SU-DHL-6 (cell line): Measurements from ENCODE around the gene AQP2.

Experiments
- H2AFZ ChIP-seq: fragments of 200-600 bp; sonication (generic); 2 replicates; pipeline ENCODE4 v1.6.1; 2014; ENCODE audit warnings: low read depth, mild to moderate bottlenecking, moderate library complexity, mixed read lengths, antibody characterized with exemption, low read length; ENCODE audit not compliant: severe bottlenecking
- H3F3A ChIP-seq: fragments of 200-600 bp; shearing (Covaris generic); 2 replicates; pipeline ENCODE4 v1.6.0; 2016; ENCODE audit warnings: antibody characterized with exemption, mild to moderate bottlenecking; ENCODE audit not compliant: insufficient read depth
- H3K27ac ChIP-seq: fragments of 200-600 bp; sonication (generic); 2 replicates; pipeline ENCODE4 v1.5.1; 2016; ENCODE audit warnings: low read depth, mild to moderate bottlenecking, low read length, moderate library complexity, mixed read lengths
- H3K27me3 ChIP-seq: fragments of 200-600 bp; sonication (generic), shearing (Covaris generic); 2 replicates; pipeline ENCODE4 v1.6.0; 2014; ENCODE audit warnings: mild to moderate bottlenecking, low read length
- H3K36me3 ChIP-seq: fragments of 200-600 bp; sonication (generic); 2 replicates; pipeline ENCODE4 v1.6.1; 2014; ENCODE audit warnings: mild to moderate bottlenecking, low read length, mixed read lengths
- H3K4me2 ChIP-seq: fragments of 300-600, 200-600 bp; shearing (Covaris generic), sonication (generic); 2 replicates; pipeline ENCODE4 v1.6.0; 2014; ENCODE audit warnings: low read length, low read depth, mild to moderate bottlenecking; ENCODE audit not compliant: poor library complexity, severe bottlenecking
- H3K4me3 ChIP-seq: fragments of 200-600 bp; sonication (generic); 2 replicates; pipeline ENCODE4 v1.5.1; 2014; ENCODE audit warnings: antibody characterized with exemption, low read length, mild to moderate bottlenecking, mixed read lengths; ENCODE audit not compliant: insufficient read depth, poor library complexity, severe bottlenecking
- H3K79me2 ChIP-seq: fragments of 200-600 bp; sonication (generic); 2 replicates; pipeline ENCODE4 v1.6.1; 2014; ENCODE audit warnings: mild to moderate bottlenecking, low read length, moderate library complexity; ENCODE audit not compliant: insufficient read depth
- H3K9ac ChIP-seq: fragments of 200-600 bp; sonication (generic); 2 replicates; pipeline ENCODE4 v1.7.0; 2014; ENCODE audit warnings: mild to moderate bottlenecking, low read length
- H3K9me2 ChIP-seq: fragments of 200-600 bp; sonication (generic); replicated peaks from 2 replicates; pipeline ENCODE4 v1.6.1; 2014; ENCODE audit warnings: low read length; ENCODE audit not compliant: insufficient read depth
- H3K9me3 ChIP-seq: fragments of 200-600 bp; sonication (generic); 2 replicates; pipeline ENCODE4 v1.6.1; 2014; ENCODE audit warnings: low read length, mixed read lengths; ENCODE audit not compliant: insufficient read depth
- H4K20me1 ChIP-seq: fragments of 200-600 bp; sonication (generic); 2 replicates; pipeline ENCODE4 v1.6.1; 2014; ENCODE audit warnings: low read depth, mild to moderate bottlenecking, antibody characterized with exemption, low read length, moderate library complexity, mixed read lengths
- CTCF ChIP-seq: fragments of 200-600 bp; sonication (generic); IDR thresholded peaks from one replicate; pipeline ENCODE4 v1.5.1; 2017; ENCODE audit warnings: antibody characterized with exemption, mild to moderate bottlenecking, low read length, moderate library complexity; ENCODE audit not compliant: insufficient read depth, poor library complexity, severe bottlenecking
- EZH2phosphoT487 ChIP-seq: fragments of 200-600 bp; sonication (generic), shearing (Covaris generic); conservative IDR thresholded peaks from 2 replicates; pipeline ENCODE4 v1.6.1; 2018; ENCODE audit warnings: mild to moderate bottlenecking, antibody characterized with exemption, low read length, moderate library complexity, mixed read lengths

AQP2 gene

GRCh38 chr12:49956663-49957569, 6.4 kb downstream of the AQP2 start:
- Histone ChIP-seq H3K9me3 (no peaks in the 10 kb centered on the region), H3K9ac (no peak overlapping the region), H3K27ac (no peak overlapping the region), H3K9me2 (no peaks in the 10 kb centered on the region), H3K36me3 (no peaks in the 10 kb centered on the region), H3K79me2 (no peaks in the 10 kb centered on the region), H3K27me3 (no peaks in the 10 kb centered on the region), H3F3A (no peaks in the 10 kb centered on the region), H3K4me2 (no peak overlapping the region), H2AFZ (no peak overlapping the region), H3K4me3 (no peak overlapping the region), H4K20me1 (no peaks in the 10 kb centered on the region)
- TF ChIP-seq EZH2phosphoT487 (no peak), CTCF (no peak)

- H3K4me3 ChIP-seq, result no peak overlapping the region
- no peaks in the 10 kb centered on the region for H3K9me3 ChIP-seq
- no peak overlapping the region for H2AFZ ChIP-seq
- no peaks in the 10 kb centered on the region for H3K9me2 ChIP-seq
- H3K9ac ChIP-seq, result no peak overlapping the region
- no peaks in the 10 kb centered on the region for H4K20me1 ChIP-seq
- no peaks in the 10 kb centered on the region for H3K27me3 ChIP-seq
- TF ChIP-seq EZH2phosphoT487 (no peak), CTCF (no peak)
- H3K79me2 ChIP-seq, result no peaks in the 10 kb centered on the region
- no peaks in the 10 kb centered on the region for H3K36me3 ChIP-seq
- H3K4me2 ChIP-seq, result no peak overlapping the region
- H3F3A ChIP-seq, result no peaks in the 10 kb centered on the region
- H3K27ac ChIP-seq, result no peak overlapping the region
Measured at GRCh38 chr12:49957570-49957967, 7.0 kb downstream of the AQP2 start.

GRCh38 chr12:49959685-49960473, 9.3 kb downstream of the AQP2 start:
- TF ChIP-seq EZH2phosphoT487 (no peak), CTCF (no peak)

More at GRCh38 chr12:49959685-49960473, 9.3 kb downstream of the AQP2 start:
- H3K9me2 ChIP-seq, result no peaks in the 10 kb centered on the region
- no peak overlapping the region for H2AFZ ChIP-seq
- no peaks in the 10 kb centered on the region for H3K79me2 ChIP-seq
- H3K4me3 ChIP-seq, result no peak overlapping the region
- no peaks in the 10 kb centered on the region for H4K20me1 ChIP-seq
- no peaks in the 10 kb centered on the region for H3K9me3 ChIP-seq
- no peaks in the 10 kb centered on the region for H3K36me3 ChIP-seq
- no peaks in the 10 kb centered on the region for H3F3A ChIP-seq
- no peaks in the 10 kb centered on the region for H3K27me3 ChIP-seq
- H3K9ac ChIP-seq, result no peak overlapping the region
- no peak overlapping the region for H3K27ac ChIP-seq
- no peak overlapping the region for H3K4me2 ChIP-seq
